ENCODE results near the gene GABARAPL2. TPM values are rescaled to one million over a fixed set of nuclear protein-coding genes. Genes with fewer than 3 reads are reported as not detected.
A peak's percentile ranks its signal among the peaks of the same experiment; 100 is the strongest.

Gene GABARAPL2
- total RNA-seq, 1 donor from 2014 or later, result 87.0 TPM

GRCh38 chr16:75616521-75617010 is 50.4 kb downstream of the GABARAPL2 start:
- Mint-ChIP-seq H3K9me3 (no peaks in the 10 kb centered on the region), H3K27me3 (ENCODE audit: low read depth) (no peaks in the 10 kb centered on the region), H3K27ac (ENCODE audit: unreplicated experiment) (no peak overlapping the region), H3K4me3 (no peak overlapping the region), H3K4me1 (peaks cover 11% of the 10 kb centered on the region), H3K36me3 (ENCODE audit: low read depth) (peaks cover 22% of the 10 kb centered on the region)
- no peak for TF ChIP-seq CTCF (conservative IDR thresholded peaks at IDR 0.05)
- no peak for DNase-seq (ENCODE audit: low read depth, low spot score)

GRCh38 chr16:75617121-75617520 is 50.9 kb downstream of the GABARAPL2 start:
- peaks cover 16% of the 10 kb centered on the region for H3K4me1 Mint-ChIP-seq
- no peaks in the 10 kb centered on the region for H3K9me3 Mint-ChIP-seq
- H3K27ac Mint-ChIP-seq (ENCODE audit: unreplicated experiment), result no peak overlapping the region
- no peaks in the 10 kb centered on the region for H3K27me3 Mint-ChIP-seq (ENCODE audit: low read depth)
- DNase-seq (ENCODE audit: low read depth, low spot score), result no peak
- H3K4me3 Mint-ChIP-seq, result no peak overlapping the region
- peaks cover 21% of the 10 kb centered on the region for H3K36me3 Mint-ChIP-seq (ENCODE audit: low read depth)
- no peak for TF ChIP-seq CTCF (conservative IDR thresholded peaks at IDR 0.05)

- peak overlapping the region; percentile 8 for H3K4me3 Mint-ChIP-seq
- no peaks in the 10 kb centered on the region for H3K9me3 Mint-ChIP-seq
- H3K27me3 Mint-ChIP-seq (ENCODE audit: low read depth), result no peaks in the 10 kb centered on the region
- peaks cover 29% of the 10 kb centered on the region for H3K4me1 Mint-ChIP-seq
- DNase-seq (ENCODE audit: low read depth, low spot score), result no peak
- H3K27ac Mint-ChIP-seq (ENCODE audit: unreplicated experiment), result no peak overlapping the region
- no peak for TF ChIP-seq CTCF (conservative IDR thresholded peaks at IDR 0.05)
- H3K36me3 Mint-ChIP-seq (ENCODE audit: low read depth), result peaks cover 15% of the 10 kb centered on the region
Measured at GRCh38 chr16:75618780-75619179, 52.6 kb downstream of the GABARAPL2 start.

- Mint-ChIP-seq H3K9me3 (no peaks in the 10 kb centered on the region), H3K4me1 (peaks cover 29% of the 10 kb centered on the region), H3K36me3 (ENCODE audit: low read depth) (peaks cover 16% of the 10 kb centered on the region), H3K27ac (ENCODE audit: unreplicated experiment) (no peak overlapping the region), H3K27me3 (ENCODE audit: low read depth) (no peaks in the 10 kb centered on the region), H3K4me3 (peak overlapping the region; percentile 99)
- no peak for TF ChIP-seq CTCF (conservative IDR thresholded peaks at IDR 0.05)
- no peak for DNase-seq (ENCODE audit: low read depth, low spot score)
Measured at GRCh38 chr16:75620326-75621169, 54.4 kb downstream of the GABARAPL2 start.

GRCh38 chr16:75621170-75621477 is 54.9 kb downstream of the GABARAPL2 start:
- Mint-ChIP-seq H3K4me3 (peak overlapping the region; percentile 99), H3K9me3 (no peaks in the 10 kb centered on the region), H3K27ac (ENCODE audit: unreplicated experiment) (no peak overlapping the region), H3K4me1 (peaks cover 29% of the 10 kb centered on the region), H3K27me3 (ENCODE audit: low read depth) (no peaks in the 10 kb centered on the region), H3K36me3 (ENCODE audit: low read depth) (peaks cover 20% of the 10 kb centered on the region)
- no peak for DNase-seq (ENCODE audit: low read depth, low spot score)
- TF ChIP-seq CTCF (conservative IDR thresholded peaks at IDR 0.05), result peak; percentile 62
